Astrocyte (in vitro differentiated cells and primary cell): Measurements from ENCODE around the gene PDXK.

ENCODE experiments used
- CTCF ChIP-seq: IDR thresholded peaks from 2 replicates; pipeline ENCODE4 v1.5.1; 2011; ENCODE audit warnings: low read depth, mild to moderate bottlenecking, inconsistent platforms, low read length, moderate library complexity; ENCODE audit not compliant: insufficient read depth
- EZH2 ChIP-seq: IDR thresholded peaks from 2 replicates; pipeline ENCODE4 v1.6.1; 2012; ENCODE audit warnings: mild to moderate bottlenecking, low read length, inconsistent platforms; ENCODE audit not compliant: insufficient read depth

DNA sequence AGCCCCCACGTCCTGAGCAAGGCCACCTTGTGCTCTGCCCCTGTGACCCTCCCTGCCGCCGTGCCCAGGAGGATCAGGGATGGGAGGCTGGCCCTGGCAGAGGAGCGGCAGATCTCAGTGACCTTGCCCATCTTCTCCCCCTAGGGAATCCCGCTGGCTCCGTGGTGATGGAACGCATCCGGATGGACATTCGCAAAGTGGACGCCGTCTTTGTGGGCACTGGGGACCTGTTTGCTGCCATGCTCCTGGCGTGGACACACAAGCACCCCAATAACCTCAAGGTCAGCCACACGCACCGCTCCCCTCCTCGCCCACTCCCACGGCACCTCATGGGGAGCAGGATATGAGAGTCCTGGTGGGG, 34.5 kb downstream of the PDXK start:
- TF ChIP-seq EZH2 (no peak), CTCF (no peak)
